Bronchial epithelial cell (primary cell): ENCODE measurements around the gene CDC37L1. TPM values are rescaled to one million over a fixed set of nuclear protein-coding genes. Genes with fewer than 3 reads are reported as not detected.

Source experiments
- DNase-seq: peaks from one replicate; pipeline ENCODE4 v3.0.0-alpha.2; 2010; ENCODE audit warnings: low read depth
- FAIRE-seq: peaks from 2 replicates; lab custom pipeline; 2011; peaks lifted over from hg19 to GRCh38; lab: Jason Lieb, UNC
- H3K27me3 ChIP-seq: 2 replicates; pipeline ENCODE4 v1.5.1; 2011; ENCODE audit warnings: low read length; ENCODE audit not compliant: control insufficient read depth, insufficient read depth
- H3K36me3 ChIP-seq: 2 replicates; pipeline ENCODE4 v1.5.1; 2011; ENCODE audit warnings: low read length; ENCODE audit not compliant: control insufficient read depth, insufficient read depth
- H3K4me3 ChIP-seq: 2 replicates; pipeline ENCODE4 v1.5.1; 2011; ENCODE audit warnings: mild to moderate bottlenecking, low read depth, low read length, control low read depth
- total RNA-seq: library from RNA; depleted of rRNA; stranded (reverse); fragments of >200 nt; gene quantifications from 2 replicates; pipeline ENCODE4 v1.2.1, GENCODE V29; 2014
- TF ChIP-seq, protein P1 (sequence below): IDR thresholded peaks from 2 replicates; pipeline ENCODE4 v1.5.1; 2011; ENCODE audit warnings: mild to moderate bottlenecking, moderate library complexity, low read length, control low read depth, inconsistent platforms; ENCODE audit not compliant: insufficient read depth, severe bottlenecking

CDC37L1 gene
- total RNA-seq, 1 donor from 2014 or later, result 14.0 TPM

DNA sequence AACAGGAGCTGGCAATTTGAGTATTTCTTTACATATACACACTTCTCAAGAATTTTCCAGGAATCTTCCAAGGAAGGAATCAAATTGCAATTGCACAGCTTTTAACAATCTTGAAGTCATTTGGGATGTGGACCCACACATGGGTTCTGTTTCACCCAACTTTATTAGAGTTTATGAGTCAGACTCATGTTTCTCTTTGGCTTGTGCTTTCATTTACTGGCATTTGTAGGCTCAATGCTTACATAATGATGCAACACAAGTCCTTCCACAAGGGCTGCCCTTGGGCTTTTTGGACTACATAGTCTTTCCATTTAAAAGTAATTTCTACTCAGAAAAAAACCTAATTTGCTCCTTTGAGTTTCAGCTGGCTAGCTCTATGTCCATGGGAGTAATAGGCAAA lies 4.6 kb upstream of the CDC37L1 start:
- FAIRE-seq (no peak), DNase-seq (peak; percentile 74)
- Histone ChIP-seq H3K27me3 (no peaks in the 10 kb centered on the region), H3K36me3 (no peaks in the 10 kb centered on the region), H3K4me3 (no peak overlapping the region)
- TF ChIP-seq, protein P1, sequence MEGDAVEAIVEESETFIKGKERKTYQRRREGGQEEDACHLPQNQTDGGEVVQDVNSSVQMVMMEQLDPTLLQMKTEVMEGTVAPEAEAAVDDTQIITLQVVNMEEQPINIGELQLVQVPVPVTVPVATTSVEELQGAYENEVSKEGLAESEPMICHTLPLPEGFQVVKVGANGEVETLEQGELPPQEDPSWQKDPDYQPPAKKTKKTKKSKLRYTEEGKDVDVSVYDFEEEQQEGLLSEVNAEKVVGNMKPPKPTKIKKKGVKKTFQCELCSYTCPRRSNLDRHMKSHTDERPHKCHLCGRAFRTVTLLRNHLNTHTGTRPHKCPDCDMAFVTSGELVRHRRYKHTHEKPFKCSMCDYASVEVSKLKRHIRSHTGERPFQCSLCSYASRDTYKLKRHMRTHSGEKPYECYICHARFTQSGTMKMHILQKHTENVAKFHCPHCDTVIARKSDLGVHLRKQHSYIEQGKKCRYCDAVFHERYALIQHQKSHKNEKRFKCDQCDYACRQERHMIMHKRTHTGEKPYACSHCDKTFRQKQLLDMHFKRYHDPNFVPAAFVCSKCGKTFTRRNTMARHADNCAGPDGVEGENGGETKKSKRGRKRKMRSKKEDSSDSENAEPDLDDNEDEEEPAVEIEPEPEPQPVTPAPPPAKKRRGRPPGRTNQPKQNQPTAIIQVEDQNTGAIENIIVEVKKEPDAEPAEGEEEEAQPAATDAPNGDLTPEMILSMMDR, result no peak

- TF ChIP-seq, protein P1, result no peak
- no peak for FAIRE-seq
- Histone ChIP-seq H3K27me3 (no peaks in the 10 kb centered on the region), H3K4me3 (no peak overlapping the region), H3K36me3 (no peaks in the 10 kb centered on the region)
- no peak for DNase-seq
Observed at GRCh38 chr9:4677392-4677791, 2.0 kb upstream of the CDC37L1 start.

GRCh38 chr9:4678679-4679267 lies 596 bp upstream of the CDC37L1 start:
- FAIRE-seq, result no peak
- DNase-seq, result no peak
- Histone ChIP-seq H3K4me3 (peak overlapping the region; percentile 58), H3K36me3 (no peaks in the 10 kb centered on the region), H3K27me3 (no peaks in the 10 kb centered on the region)
- TF ChIP-seq, protein P1, result no peak

DNA sequence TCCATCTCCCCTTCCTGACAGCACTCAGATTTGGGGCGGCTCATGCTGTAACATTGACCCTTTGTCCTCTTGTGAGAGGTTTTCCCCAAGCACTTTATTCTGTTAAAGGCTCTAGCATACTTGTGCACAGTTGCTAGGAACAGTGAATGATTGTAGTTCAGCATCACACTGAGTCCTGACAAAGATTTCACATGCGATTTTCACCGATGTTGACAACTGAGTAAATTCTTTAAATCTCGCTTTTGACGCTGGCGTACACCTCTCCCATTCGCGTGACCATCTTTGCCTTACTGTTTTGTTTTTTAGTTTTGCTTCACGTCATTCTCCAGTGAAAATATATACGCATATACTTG lies 780 bp downstream of the CDC37L1 start:
- Histone ChIP-seq H3K4me3 (peak overlapping the region; percentile 58), H3K36me3 (peaks cover 2% of the 10 kb centered on the region), H3K27me3 (no peaks in the 10 kb centered on the region)
- no peak for FAIRE-seq
- DNase-seq, result no peak
- TF ChIP-seq, protein P1, result no peak

GRCh38 chr9:4680750-4681149 lies 1.4 kb downstream of the CDC37L1 start:
- no peaks in the 10 kb centered on the region for H3K27me3 ChIP-seq
- DNase-seq, result no peak
- H3K4me3 ChIP-seq, result peak overlapping the region; percentile 58
- FAIRE-seq, result no peak
- TF ChIP-seq, protein P1, result no peak
- peaks cover 2% of the 10 kb centered on the region for H3K36me3 ChIP-seq

GRCh38 chr9:4684820-4685219 lies 5.5 kb downstream of the CDC37L1 start:
- H3K36me3 ChIP-seq, result peaks cover 5% of the 10 kb centered on the region
- DNase-seq (no peak), FAIRE-seq (no peak)
- H3K4me3 ChIP-seq, result no peak overlapping the region
- no peaks in the 10 kb centered on the region for H3K27me3 ChIP-seq
- TF ChIP-seq, protein P1, result no peak
